ENCODE measurements around the gene MARCHF10.
A peak's percentile ranks its signal among the peaks of the same experiment; 100 is the strongest.
"Not testable (repeated sequence)": the region's sequence is repeated elsewhere in the genome, so short reads cannot be mapped to it uniquely, and the experiment has no call there.

The MARCHF10 gene

DNA sequence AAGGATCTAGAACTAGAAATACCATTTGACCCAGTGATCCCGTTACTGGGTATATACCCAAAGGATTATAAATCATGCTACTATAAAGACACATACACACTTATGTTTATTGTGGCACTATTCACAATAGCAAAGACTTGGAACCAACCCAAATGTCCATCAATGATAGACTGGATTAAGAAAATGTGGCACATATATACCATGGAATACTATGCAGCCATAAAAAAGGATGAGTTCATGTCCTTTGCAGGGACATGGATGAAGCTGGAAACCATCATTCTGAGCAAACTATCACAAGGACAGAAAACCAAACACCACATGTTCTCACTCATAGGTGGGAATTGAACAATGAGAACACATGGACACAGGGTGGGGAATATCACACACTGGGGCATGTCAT is 22.1 kb downstream of the MARCHF10 start:
- not testable (repeated sequence) for DNase-seq

DNA sequence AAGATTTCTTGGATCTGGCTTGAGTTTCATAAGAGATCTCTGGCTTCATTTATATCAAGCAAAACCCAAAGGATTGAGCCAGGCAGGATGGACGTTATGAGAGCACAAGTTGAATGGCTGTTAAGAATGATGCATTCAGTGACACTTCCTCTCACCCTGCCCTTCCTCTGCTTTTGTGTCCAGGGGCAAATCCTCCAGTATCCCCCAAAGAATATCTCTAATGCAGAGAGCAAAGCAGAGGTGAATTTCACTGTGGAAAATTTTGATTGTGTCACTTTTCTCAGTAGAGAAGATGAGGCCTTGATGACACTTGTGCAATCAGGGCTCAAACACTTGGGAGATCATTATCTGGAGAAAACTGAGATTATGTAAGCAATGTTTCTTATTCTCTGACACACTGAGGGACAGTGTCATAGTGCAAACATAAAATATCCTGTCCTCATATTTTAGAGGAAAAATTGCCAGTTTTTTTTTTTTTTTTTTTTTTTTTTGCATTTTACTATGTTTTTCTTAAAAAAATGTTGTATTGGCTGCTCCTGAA is 25.3 kb downstream of the MARCHF10 start:
- DNase-seq = no peak

DNA sequence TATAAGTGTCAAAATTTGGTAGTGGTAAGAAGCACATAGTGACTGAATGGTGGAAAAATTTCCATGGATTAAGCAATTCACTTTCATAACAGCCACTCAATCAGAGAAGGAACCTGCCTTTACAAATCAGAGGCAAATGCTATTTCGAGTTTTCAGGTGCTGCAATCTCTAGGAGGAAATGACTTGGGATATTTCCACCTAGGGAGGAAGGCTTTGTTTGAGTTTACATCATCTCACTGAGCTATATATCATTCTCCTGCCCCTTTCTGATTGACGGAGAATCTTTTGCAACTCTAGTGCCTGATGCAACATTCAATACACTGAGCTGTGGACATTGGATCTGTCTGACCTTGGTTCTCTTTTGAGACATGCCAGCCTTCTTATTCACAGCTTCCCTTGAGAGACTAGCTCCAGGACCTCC is 26.3 kb downstream of the MARCHF10 start:
- no peak for DNase-seq

DNA sequence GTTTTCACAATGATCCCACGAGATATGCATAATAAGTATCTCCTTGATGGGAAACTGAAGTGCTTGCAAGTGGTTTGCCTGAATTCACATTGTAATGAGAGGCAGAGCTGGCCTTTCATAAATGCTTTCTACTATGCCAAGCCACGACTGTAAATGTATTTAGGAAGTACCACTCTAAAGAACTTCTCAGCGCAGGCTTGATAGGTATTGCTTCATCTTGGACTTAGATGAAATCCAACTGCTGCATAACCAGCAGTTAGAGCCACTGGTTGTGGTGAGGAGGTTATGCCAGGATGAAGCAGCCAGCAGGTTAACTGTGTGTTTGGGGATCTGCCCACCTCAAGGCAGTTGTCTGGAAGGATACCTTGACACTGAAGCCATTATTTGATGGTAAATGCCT is 26.8 kb downstream of the MARCHF10 start:
- DNase-seq = peak; percentile 34

DNA sequence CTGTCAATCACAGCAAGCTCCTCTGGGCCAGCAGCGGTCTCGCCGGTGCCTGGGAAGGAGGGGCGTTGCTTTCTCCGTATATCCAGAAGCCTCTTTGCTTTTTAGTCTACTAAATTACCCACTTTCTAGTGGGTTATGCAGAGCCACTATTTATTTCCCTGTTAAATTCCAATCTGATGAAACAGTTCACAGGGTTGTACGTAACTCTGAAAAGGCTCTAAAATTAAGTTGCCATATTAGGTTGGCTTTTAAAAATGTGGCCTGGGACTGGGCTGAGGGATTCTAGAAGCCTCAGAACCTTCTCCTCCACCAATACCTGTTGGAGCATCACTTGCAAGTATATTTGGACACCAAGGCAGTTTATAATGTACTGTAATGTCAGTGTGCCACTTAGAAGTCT is 27.2 kb downstream of the MARCHF10 start:
- no peak for DNase-seq

DNA sequence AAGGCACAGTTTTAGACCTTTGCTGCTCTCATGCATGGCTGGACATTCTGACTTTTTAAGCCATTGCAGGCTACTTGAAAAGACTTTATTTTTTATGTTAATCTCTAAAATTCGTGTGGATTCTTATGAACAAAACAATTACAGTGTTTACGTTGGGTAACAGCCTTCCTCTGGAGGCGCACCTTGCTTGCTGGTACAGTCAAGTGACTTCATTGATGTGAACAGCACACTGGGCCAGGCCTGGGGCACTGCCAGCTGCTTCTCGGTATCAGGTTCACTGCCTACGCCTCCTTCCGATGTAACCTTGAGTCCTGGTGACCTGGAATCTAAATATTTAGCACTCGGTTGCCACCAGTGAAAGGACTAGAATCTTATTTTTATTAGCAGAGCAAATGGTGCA is 27.8 kb downstream of the MARCHF10 start:
- DNase-seq = peak; percentile 74

DNA sequence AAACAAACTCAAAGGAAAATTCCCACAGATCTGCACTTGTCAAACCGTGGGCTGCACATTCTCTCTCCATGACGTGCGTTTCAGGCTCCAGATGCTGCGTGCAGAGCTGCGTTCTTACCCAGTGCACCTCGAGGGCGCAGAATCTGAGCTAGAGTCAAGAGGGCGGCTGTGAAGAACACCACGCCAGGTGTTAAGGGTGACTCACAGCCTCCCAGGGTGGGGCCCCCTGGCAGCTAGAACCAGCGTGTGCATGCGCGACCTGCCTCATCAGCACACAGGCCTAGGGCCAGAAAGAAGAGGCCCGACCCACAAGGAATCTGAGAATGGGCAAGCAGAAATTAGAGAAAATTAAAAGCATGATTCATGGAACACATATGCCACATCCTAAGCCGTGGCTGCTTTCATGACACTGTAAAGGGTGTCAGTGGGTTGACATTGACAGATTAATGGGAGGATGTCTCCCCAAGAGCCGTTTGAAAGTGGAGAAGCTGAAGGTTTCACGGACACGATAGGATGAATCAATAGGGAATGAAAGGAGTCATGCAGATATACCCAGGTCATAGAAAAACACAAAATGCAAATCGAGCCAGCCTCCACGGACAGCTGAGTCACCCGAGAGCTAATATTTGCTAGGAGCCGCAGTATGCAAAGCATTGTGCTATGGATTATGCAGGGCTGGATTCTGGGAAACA is 29.0 kb downstream of the MARCHF10 start:
- DNase-seq = peak; percentile 97

DNA sequence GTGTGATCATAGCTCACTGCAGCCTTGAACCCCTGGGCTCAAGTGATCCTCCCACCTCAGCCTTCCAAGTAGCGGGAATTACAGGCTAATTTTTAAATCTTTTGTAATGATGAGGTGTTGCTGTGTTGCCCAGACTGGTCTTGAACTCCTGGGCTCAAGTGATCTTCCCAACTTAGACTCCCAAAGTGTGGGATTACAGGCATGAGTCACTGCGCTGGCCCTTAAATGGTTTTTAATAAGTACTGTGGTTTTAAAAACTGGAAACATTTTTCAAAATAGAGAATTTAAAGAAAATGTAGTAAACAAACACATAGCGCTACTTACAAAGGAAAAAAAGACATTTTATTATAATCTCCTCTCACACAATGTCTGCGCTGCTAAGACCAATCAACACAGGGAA is 32.2 kb downstream of the MARCHF10 start:
- no peak for DNase-seq

DNA sequence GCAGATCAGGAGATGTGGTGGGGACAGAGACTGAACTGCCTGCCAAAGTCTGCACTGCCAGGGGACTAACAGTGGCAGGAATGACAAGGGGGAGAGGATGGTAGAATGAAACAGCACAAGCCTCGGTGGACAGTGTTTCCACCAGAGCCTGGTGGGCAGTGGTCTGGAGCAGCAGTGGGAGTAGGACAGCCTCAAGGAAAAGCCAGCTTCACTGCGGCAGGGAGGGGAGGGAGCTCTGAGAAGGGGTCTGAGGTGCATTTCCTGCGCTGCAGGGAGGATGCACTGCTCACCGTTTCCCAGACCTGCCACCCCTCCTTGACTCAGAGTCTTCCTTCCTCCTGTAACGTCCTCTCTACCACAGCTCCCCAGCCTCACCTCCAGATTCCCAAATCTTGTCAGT is 33.8 kb downstream of the MARCHF10 start:
- DNase-seq = no peak

DNA sequence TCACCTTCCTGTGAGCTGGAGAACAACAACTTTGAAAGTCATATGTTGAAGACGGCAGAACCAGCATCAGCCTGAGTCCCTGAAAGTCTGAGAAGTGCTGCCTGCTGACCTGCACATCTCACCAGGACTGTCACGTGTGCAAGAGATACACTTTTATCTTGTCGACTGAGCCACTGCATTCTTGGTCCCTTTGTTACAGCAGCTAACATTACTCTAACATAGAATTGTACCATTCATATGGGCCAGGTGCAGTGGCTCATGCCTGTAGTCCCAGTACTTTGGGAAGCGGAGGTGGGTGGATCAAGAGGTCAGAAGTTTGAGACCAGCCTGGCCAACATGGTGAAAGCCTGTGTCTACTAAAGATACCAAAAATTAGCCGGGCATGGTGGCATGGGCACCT is 40.1 kb downstream of the MARCHF10 start:
- DNase-seq = no peak

DNA sequence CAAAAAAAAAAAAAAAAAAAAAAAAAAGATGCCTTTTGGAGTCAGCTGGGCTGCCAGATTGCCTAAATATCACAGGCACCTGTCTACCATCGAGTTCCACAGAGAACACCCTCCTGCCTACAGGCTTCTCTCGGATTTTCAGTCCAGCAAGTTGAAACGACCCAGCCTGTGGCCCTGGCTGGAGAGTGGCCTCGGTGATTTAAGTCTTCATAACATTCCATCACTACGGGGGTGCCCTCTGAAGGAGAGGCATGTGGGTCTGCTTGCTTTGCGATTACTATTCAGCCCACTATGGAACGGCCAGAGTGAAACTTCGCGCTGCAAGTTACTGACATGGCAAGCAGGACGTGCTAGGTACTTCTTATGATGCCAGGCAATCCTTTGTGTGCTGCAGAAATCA is 42.8 kb downstream of the MARCHF10 start:
- DNase-seq = no peak

DNA sequence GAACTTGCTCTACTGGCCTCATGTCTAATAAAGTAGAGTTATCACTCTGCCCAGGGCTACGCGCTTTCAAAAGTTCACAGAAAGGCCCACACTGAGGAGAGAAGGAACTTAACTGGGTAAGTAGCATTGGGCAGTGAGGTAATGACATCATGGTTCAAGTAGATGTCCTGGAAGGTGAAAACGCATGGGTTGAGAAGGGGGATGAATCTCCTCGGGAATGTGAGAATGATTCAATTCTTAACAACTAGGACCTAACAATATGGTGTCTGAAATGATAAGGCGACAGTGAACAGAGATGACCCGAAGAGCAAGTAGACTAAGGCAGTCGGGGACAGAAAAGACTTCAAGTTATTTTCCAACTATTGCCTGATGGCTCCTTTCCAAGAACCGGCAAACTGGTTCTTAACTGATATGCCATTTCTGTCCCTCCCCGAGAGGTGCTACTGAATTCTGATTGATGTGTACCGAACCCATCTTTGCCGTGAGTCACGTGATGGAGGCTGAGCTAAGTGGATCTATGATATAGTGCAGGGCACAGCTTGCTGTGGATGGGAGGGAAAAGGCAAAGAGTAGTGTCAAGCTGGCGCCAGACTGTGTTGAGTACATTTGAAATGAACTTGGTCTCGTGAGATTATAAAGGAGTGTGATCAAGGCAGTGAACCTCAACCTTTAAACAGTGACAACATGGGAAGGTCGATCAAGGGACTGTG is 44.1 kb downstream of the MARCHF10 start:
- no peak for DNase-seq

DNA sequence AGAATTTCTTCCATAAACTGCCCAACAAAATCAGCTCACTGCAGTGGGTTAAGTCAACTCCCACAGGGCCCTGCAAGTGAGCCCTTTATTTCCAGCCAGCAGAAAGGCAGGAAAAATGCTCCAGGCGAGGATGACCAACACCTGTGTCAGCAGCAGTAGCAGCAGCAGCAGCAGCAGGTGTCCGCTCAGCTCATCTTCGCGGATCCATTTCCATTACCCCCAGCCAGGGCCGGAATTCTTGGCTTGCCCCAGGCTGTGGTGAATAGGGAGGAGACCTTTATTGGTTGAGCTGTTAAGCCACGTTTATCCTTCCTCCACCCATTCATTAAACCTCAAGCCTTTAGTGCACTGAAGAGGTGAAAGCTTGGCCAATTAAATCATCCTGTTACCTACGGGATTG is 46.2 kb downstream of the MARCHF10 start:
- DNase-seq = no peak

DNA sequence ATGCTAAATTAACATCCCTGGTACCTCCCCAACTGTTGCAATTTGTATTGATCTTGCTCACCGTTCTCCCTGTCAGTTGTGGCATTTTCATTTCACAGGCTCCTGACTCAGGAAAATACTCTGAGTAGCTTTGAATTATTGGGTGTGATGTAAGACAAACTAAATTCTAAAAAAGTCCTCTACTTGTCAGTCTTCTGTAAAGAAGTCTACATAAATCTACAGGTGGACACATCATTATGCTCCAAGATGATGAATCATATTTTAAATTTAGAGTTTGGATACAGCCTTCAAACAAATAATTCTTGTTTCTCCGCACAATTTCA is 47.2 kb downstream of the MARCHF10 start:
- no peak for DNase-seq

DNA sequence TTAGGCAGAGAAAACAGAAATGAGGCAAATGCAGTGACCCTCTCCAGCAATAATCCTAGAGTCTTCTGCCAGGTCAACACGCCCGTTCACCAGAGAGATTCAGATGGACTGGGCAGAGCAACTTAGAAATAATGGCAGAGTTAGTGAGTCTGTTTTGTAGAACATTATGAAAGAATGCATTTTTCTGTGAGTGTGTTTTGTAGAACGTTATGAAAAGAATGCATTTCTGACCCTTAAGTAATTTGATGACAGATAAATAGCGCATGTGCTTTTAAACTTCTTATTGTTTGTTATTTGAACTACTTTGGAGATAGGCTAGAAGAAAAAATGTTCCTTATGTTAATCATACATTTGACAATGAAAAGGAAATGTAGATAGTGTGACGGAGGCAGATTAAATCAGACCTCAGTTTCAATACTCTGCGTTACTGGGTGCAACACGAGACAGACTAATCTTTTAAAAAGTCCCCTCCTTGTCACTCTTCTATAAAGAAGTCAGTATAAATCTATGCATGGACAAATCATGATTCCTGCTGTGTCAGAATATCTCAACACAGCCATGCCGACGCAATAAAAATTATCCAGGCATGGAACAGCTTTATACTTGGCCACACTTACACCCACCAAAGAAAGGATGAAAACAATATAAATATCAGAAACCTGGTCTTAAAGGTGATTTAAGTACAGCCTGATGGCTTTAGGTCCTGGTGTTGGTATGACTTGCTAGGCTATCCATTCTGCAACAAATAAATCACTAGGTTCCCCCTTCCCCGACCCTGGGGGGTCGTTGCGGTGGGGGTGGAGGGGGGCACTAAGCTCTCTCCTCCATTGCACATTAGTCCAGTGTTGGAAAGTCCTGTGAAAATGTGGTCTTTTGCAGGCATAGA is 47.8 kb downstream of the MARCHF10 start:
- no peak for DNase-seq

DNA sequence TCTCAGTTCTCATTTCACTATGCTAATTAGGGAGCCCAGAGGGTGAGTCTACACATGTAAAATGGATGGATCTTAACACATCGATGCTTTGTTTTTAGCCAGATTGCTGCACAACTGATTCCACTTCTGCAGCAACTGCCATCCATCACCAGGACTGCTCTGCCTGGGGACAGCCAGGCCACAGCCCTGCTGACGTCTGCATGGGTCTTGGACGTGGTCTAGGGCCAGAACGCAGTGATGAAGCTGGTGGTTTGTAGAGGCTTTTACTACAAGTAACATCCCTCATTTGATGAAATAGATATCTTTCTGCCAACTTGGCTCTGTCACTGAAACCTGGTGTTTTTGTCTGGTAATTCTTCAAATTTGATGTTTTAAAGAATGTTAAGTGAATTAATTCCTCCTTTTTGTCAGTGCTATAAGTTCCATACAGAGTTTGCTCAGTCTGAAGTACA is 50.6 kb downstream of the MARCHF10 start:
- DNase-seq = no peak

DNA sequence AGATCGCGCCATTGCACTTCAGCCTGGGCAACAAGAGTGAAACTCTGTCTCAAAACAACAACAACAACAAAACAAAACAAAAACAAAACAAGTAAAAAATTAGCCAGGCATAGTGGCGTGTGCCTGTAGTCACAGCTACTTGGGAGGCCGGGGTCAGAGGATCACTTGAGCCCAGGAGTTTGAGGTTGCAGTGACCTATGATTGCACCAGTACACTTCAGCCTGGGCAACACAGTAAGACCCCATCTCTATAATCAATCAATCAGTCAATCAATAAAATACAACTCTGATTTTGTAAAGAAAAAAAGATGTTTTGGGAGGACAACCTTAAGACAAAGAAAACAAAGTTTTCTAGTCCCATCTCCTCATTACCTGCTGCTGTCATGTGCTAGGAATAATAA is 51.9 kb downstream of the MARCHF10 start:
- no peak for DNase-seq

DNA sequence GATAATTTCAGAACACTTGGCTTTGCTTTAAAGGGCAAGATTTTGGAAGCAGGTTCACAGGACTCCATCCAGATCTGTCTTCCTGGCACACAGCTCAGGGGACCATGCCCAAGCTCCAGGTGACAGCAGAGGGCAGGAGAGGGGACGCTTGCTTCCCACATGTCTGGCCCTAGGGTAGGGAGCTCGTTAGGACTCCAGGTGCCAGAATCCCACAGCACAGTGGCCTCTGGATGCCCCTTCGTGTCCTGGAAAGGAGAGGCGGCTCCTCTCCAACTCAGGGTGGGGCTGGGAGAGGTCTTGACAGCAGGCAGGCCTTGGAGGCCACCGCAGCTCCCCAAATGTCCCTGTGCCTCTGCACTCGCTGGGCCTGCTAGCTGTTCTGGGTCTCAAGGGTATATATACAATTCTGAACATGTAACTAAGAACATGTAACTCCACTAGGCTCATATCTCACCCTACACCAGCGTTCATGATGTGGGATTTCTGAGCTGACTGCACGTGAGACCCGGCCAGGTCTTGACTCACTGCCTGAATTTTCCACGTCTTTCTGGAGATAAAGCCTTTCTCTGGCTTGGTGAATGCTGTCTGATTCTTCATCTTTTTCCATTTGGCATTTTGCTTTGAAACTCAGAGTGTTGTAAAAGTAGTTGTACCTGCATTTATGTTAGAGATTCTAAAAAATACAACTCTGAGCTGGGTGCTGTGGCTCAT is 52.8 kb downstream of the MARCHF10 start:
- DNase-seq = no peak

DNA sequence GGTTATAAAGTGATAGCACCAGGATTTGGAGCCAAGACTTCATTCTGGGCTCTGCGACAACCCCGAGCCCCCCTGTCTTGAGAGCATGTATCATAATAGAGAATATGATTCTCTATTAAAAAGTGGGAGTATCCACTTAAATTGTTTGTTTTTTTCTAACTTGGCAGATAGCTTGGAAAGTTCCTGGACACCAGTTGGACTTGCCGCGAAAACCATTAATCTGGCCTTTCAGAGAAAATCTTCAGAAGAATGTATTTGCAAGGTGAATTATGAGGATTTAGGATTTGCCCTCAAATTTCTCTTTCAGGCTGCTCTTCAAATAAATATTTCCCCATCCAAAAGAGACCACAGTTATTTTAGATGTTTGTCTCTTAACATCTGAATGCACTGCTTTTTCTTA is 53.5 kb downstream of the MARCHF10 start:
- DNase-seq = no peak

DNA sequence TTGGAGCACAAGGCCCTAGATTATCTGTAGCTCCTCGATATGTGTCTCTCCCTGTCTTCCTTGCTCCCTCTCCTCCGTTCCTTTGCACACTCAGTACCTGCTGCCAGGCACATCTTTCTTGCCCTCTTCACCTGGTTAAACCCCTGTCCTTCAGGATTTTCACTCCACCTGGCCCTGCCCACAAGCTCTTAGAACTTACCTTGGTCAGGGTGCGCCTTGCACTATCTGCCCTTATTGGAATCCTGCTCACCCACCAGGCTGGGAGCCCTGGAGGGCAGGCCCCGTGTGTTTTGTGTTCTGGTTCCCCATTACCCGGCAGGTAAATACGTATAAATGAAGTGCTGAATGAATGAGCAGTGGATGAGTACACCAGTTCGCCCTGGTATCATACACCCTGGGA is 54.6 kb downstream of the MARCHF10 start:
- DNase-seq = no peak

DNA sequence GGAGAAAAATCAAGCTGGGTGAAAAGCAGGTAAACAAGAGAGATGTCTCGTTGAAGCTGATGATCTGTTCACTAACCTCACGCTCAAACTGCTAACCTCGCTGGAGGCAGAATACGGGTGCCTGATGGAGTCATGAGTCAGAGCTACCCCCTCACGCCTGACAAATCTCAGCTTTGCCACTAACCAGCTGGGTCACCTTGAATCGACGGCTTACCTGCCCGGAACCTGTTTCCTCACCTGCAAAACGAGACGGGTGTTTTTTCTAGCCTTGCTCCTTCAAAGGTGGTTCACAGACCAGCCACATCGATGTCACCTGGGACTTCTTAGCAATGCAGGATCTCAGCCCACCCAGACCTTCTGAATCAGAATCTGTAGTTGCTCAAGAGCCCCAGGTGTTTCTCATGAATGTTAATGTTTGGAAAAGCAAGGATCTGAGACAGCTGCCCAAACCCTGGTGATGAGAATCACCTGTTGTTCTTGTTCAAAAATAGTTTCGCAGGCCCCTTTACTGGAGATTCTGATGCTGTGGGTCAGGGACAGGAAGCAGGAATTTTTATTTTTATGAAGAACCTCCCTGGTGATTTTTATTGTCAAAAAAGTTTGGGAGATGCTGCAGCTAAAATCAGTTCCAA is 56.9 kb downstream of the MARCHF10 start:
- no peak for DNase-seq

DNA sequence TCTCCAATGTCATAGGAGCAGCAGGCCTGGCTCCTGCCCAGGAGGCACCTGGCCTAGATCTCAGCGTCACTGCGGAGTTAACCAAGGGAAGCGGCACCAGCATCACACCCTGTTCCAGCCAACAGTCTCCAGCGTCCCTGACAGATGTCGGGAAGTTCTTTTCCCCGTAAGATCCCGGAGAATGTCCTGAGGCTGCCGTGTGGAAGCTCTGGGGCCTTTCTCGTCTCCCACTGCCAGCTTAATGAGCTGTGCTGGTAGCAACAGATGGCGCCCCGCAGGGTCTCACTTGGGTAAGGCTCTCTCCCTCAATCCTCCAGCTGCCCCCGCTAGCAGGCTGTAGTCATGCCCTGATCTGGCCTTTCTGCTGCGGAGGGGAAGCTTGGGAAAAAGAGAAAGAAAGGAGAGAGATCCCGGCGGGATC is 57.5 kb downstream of the MARCHF10 start:
- no peak for DNase-seq
